GM19240 (cell line): Measurements from ENCODE around the gene OLFML2B.
"Not testable (repeated sequence)": the region's sequence is repeated elsewhere in the genome, so short reads cannot be mapped to it uniquely, and the experiment has no call there.

Experiments used
- DNase-seq: peaks from one replicate; pipeline ENCODE4 v3.0.0; 2011; ENCODE audit warnings: low spot score; ENCODE audit not compliant: insufficient read length

Gene OLFML2B

GRCh38 chr1:162035241-162035640 lies 11.6 kb upstream of the OLFML2B start:
- DNase-seq = no peak

GRCh38 chr1:162033428-162033827 lies 9.8 kb upstream of the OLFML2B start:
- no peak for DNase-seq

- DNase-seq = no peak
Observed at GRCh38 chr1:162030759-162031280, 7.2 kb upstream of the OLFML2B start.

GRCh38 chr1:162029157-162029556 lies 5.5 kb upstream of the OLFML2B start:
- DNase-seq = no peak

GRCh38 chr1:162028726-162029125 lies 5.1 kb upstream of the OLFML2B start:
- DNase-seq = no peak

GRCh38 chr1:162026881-162027280 lies 3.2 kb upstream of the OLFML2B start:
- DNase-seq = no peak

- DNase-seq = no peak
Observed at GRCh38 chr1:162025541-162025940, 1.9 kb upstream of the OLFML2B start.

GRCh38 chr1:162023181-162023546 lies 505 bp downstream of the OLFML2B start:
- no peak for DNase-seq

GRCh38 chr1:162022626-162023025 lies 1.0 kb downstream of the OLFML2B start:
- no peak for DNase-seq

- no peak for DNase-seq
Observed at GRCh38 chr1:162021124-162021523, 2.5 kb downstream of the OLFML2B start.

- no peak for DNase-seq
Observed at GRCh38 chr1:162020150-162020549, 3.5 kb downstream of the OLFML2B start.

- no peak for DNase-seq
Observed at GRCh38 chr1:162019446-162019845, 4.2 kb downstream of the OLFML2B start.

GRCh38 chr1:162019006-162019405 lies 4.7 kb downstream of the OLFML2B start:
- DNase-seq = no peak

GRCh38 chr1:162018418-162018817 lies 5.3 kb downstream of the OLFML2B start:
- no peak for DNase-seq

- DNase-seq = not testable (repeated sequence)
Observed at GRCh38 chr1:162017791-162018190, 5.9 kb downstream of the OLFML2B start.

GRCh38 chr1:162016631-162017030 lies 7.0 kb downstream of the OLFML2B start:
- no peak for DNase-seq

GRCh38 chr1:162015196-162015595 lies 8.5 kb downstream of the OLFML2B start:
- DNase-seq = no peak

- no peak for DNase-seq
Observed at GRCh38 chr1:162014202-162014601, 9.5 kb downstream of the OLFML2B start.

GRCh38 chr1:162013289-162013688 lies 10.4 kb downstream of the OLFML2B start:
- no peak for DNase-seq

GRCh38 chr1:162011337-162012012 lies 12.2 kb downstream of the OLFML2B start:
- no peak for DNase-seq

- no peak for DNase-seq
Observed at GRCh38 chr1:162010175-162010506, 13.5 kb downstream of the OLFML2B start.

GRCh38 chr1:162009501-162010174 lies 14.0 kb downstream of the OLFML2B start:
- no peak for DNase-seq

GRCh38 chr1:162008799-162009198 lies 14.9 kb downstream of the OLFML2B start:
- no peak for DNase-seq
